OCI-LY7 (cell line): ENCODE results near the gene SERPINF2.

Source experiments
- EZH2phosphoT487 ChIP-seq: fragments of 200-600 bp; sonication (generic); IDR thresholded peaks from 2 replicates; pipeline ENCODE4 v1.6.1; 2018; ENCODE audit warnings: low read depth, borderline replicate concordance, mild to moderate bottlenecking, mixed run types, antibody characterized with exemption, low read length, moderate library complexity, mixed read lengths
- TF ChIP-seq, protein P1 (sequence below): fragments of 200-600 bp; sonication (generic); conservative IDR thresholded peaks from 2 replicates; pipeline ENCODE4 v1.5.1; 2014; ENCODE audit warnings: mild to moderate bottlenecking, antibody characterized with exemption, low read length, moderate library complexity, mixed read lengths

DNA sequence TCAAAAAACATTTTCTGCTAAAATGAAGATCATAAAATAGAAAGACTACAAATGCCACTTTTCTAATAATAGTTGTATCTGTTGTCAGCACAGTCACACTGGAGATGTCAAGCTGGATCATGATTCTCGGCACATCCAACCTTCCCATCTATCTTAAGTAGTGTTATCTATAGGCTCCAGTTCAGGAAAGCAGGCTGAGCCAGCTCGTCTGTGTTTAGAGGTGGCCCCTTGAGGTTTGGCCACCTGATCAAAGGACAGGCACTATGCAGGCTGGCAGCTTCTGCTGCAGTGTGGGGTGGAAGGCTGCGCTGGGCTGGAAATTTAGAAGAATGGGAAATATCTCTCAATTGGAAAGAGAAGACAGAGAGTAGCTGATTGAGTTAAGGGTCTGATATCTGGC lies 54.7 kb downstream of the SERPINF2 start:
- TF ChIP-seq, protein P1, sequence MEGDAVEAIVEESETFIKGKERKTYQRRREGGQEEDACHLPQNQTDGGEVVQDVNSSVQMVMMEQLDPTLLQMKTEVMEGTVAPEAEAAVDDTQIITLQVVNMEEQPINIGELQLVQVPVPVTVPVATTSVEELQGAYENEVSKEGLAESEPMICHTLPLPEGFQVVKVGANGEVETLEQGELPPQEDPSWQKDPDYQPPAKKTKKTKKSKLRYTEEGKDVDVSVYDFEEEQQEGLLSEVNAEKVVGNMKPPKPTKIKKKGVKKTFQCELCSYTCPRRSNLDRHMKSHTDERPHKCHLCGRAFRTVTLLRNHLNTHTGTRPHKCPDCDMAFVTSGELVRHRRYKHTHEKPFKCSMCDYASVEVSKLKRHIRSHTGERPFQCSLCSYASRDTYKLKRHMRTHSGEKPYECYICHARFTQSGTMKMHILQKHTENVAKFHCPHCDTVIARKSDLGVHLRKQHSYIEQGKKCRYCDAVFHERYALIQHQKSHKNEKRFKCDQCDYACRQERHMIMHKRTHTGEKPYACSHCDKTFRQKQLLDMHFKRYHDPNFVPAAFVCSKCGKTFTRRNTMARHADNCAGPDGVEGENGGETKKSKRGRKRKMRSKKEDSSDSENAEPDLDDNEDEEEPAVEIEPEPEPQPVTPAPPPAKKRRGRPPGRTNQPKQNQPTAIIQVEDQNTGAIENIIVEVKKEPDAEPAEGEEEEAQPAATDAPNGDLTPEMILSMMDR = no peak
- TF ChIP-seq EZH2phosphoT487 = no peak
